ENCODE measurements around the gene CSNK2A2.

- no peak for TF ChIP-seq CTCF (IDR thresholded peaks at IDR 0.05)
- TF ChIP-seq POLR2A (IDR thresholded peaks at IDR 0.05) = no peak
Measured at GRCh38 chr16:58127634-58128033, 70.3 kb downstream of the CSNK2A2 start.

Data from right lobe of liver (tissue), 4 donors.